Retinal pigment epithelial cell (primary cell): ENCODE data around the gene PXN.
"Not testable (repeated sequence)": the region's sequence is repeated elsewhere in the genome, so short reads cannot be mapped to it uniquely, and the experiment has no call there.

ENCODE experiments used
- DNase-seq: peaks from one replicate; pipeline ENCODE4 v3.0.0-alpha.2; 2010; ENCODE audit warnings: low read depth
- H3K4me3 ChIP-seq: 2 replicates; pipeline ENCODE4 v1.5.1; 2011; ENCODE audit warnings: mild to moderate bottlenecking, low read length, control low read depth, moderate library complexity
- TF ChIP-seq, protein P1 (sequence below): conservative IDR thresholded peaks from 2 replicates; pipeline ENCODE4 v1.5.1; 2011; ENCODE audit warnings: low read depth, low read length, control low read depth, inconsistent platforms

Gene PXN

DNA sequence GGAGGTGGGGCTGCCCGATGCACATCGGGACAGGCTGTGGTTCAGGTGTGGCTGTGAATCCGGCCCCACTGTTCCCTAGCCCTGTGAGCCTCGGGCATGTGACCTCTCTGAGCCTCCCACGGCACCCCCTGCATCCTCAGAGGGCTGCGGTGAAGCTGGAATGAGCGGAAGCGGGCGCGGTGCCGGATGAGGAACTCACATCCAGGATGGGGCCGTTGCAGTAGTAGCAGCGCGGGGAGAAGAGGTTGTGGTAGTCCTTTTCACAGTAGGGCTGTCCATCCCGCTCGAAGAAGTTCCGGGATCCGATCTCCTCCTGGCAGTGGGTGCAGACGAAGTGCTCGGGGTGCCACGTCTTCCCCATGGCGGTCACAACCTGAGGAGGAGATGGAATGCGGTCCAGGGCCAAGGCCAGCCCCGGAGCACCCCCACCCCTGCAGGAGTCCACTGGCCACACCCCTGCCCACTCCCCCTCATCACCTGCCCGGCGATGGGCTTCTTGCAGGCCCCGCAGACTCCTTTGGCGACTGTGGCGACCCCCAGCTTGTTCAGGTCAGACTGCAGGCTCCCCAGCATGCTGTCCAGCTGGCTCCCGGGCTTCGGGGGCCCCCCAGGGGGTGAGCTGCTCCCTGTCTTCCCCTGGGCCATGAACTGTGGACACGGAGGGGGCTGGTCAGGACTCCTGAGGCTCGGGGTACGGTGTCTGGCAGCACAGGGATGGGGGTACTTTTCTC lies 50.7 kb downstream of the PXN start:
- no peak for DNase-seq
- TF ChIP-seq, protein P1, sequence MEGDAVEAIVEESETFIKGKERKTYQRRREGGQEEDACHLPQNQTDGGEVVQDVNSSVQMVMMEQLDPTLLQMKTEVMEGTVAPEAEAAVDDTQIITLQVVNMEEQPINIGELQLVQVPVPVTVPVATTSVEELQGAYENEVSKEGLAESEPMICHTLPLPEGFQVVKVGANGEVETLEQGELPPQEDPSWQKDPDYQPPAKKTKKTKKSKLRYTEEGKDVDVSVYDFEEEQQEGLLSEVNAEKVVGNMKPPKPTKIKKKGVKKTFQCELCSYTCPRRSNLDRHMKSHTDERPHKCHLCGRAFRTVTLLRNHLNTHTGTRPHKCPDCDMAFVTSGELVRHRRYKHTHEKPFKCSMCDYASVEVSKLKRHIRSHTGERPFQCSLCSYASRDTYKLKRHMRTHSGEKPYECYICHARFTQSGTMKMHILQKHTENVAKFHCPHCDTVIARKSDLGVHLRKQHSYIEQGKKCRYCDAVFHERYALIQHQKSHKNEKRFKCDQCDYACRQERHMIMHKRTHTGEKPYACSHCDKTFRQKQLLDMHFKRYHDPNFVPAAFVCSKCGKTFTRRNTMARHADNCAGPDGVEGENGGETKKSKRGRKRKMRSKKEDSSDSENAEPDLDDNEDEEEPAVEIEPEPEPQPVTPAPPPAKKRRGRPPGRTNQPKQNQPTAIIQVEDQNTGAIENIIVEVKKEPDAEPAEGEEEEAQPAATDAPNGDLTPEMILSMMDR: no peak
- no peak overlapping the region for H3K4me3 ChIP-seq

DNA sequence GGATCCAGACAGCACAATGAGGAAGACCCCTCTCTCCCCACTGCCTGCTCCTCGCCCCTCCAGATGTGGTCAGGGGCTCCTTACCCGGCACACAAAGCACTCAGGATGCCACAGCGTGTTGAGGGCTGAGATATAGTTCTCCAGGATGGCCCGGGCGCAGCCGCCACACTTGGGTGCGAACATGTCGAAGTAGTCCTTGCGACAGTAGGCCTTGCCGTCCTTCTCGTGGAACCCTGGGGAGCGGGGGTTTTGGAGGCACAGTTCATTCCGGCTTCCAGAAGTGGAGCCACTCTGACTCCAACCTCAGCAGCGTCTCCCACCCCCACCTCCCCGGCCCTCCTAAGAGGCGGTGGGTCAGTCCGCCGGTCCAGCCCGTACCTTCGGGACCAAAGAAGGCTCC lies 51.8 kb downstream of the PXN start:
- TF ChIP-seq, protein P1: no peak
- no peak overlapping the region for H3K4me3 ChIP-seq
- no peak for DNase-seq

DNA sequence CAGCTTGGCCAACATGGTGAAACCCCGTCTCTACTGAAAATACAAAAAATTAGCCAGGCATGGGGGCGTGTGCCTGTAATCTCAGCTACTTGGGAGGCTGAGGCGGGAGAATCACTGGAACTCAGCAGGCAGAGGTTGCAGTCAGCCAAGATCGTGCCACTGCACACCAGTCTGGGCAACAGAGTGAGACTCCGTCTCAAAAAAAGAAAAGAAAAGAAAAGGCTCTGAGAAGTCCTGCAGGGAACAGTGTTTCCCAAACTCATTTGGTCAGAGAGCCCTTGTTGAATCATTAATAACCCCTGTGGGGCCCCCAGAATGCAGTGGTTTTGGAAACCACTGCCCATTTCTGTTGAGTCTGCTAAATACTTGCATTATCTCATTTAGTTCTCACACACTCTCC lies 52.3 kb downstream of the PXN start:
- DNase-seq, H3K4me3 ChIP-seq: not testable (repeated sequence)

GRCh38 chr12:120212301-120212700 lies 53.2 kb downstream of the PXN start:
- TF ChIP-seq, protein P1: no peak
- H3K4me3 ChIP-seq: no peak overlapping the region

DNA sequence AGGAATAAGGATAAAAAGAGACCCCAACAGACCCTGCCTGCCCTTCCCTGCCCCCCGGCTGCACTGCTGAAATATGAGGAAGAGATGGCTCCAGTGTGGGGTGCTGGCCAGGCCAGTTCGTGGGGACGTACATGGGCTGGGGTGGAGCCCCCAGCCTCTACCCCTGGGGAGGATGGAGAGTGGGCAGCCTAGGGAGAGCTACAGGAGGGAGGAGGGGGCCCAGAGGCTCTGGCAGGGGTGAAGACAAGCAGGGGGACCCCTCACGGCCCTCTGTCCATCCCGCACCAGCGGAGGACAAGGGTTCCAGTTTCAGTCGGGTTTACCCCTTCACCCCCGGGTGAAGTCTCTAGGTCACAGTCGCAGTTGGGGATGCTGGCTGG lies 53.6 kb downstream of the PXN start:
- DNase-seq: no peak
- no peak overlapping the region for H3K4me3 ChIP-seq
- TF ChIP-seq, protein P1: no peak

More at GRCh38 chr12:120212301-120212700, 53.2 kb downstream of the PXN start:
- no peak for DNase-seq

GRCh38 chr12:120211243-120211903 lies 54.2 kb downstream of the PXN start:
- no peak for DNase-seq
- no peak overlapping the region for H3K4me3 ChIP-seq
- TF ChIP-seq, protein P1: no peak

- no peak for DNase-seq
- TF ChIP-seq, protein P1: no peak
- H3K4me3 ChIP-seq: no peak overlapping the region
Measured at GRCh38 chr12:120209851-120210250, 55.7 kb downstream of the PXN start.
